ENCODE data around the gene DYRK4. TPM values are rescaled to one million over a fixed set of nuclear protein-coding genes. Genes with fewer than 3 reads are reported as not detected.
"Not testable (repeated sequence)": the region's sequence is repeated elsewhere in the genome, so short reads cannot be mapped to it uniquely, and the experiment has no call there.

DYRK4 gene, protein sequence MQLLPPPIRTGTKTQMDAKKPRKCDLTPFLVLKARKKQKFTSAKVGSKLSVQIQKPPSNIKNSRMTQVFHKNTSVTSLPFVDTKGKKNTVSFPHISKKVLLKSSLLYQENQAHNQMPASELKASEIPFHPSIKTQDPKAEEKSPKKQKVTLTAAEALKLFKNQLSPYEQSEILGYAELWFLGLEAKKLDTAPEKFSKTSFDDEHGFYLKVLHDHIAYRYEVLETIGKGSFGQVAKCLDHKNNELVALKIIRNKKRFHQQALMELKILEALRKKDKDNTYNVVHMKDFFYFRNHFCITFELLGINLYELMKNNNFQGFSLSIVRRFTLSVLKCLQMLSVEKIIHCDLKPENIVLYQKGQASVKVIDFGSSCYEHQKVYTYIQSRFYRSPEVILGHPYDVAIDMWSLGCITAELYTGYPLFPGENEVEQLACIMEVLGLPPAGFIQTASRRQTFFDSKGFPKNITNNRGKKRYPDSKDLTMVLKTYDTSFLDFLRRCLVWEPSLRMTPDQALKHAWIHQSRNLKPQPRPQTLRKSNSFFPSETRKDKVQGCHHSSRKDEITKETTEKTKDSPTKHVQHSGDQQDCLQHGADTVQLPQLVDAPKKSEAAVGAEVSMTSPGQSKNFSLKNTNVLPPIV
- total RNA-seq (10 to 100 TPM in 4 of 5 experiments, 1 to 10 TPM in 1; 9.8 to 25.1 (median 22.0) TPM), polyA plus RNA-seq (10 to 100 TPM; 37.4 to 50.9 TPM), total RNA-seq (5.7 reads per million, percentile 26 among the genes with 10 or more reads in this experiment)

DNA sequence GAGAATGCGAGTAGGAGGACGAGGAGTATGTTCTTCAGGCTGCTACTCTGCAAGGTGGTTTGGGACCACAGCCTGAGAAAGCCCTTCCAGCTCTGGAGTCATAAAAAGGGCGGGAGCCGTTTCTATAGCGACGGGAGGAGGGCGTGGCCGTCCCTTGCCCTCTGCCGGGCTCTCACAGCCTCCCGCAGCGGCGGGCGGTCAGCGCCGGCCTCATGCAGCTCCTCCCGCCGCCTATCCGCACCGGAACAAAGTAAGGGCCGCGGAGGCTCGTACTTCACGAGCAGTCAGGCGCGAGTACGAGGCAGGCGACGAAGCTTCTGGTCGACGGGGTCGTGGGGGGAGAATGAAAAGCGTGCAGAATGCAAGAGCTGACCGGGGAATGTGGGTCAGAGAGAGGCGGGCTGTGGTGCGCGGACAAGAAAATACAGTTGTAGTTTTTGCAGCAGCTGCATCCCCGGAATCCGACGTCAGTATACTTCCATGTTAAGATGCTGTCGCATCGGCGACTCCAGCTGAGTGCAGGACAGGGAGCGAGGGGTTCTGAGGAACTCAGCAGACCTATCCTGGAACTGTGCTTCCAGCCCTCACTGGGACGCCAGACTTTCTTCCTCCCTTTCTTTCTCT is at the start of gene DYRK4:
DYRK4 (plus strand) TSS at position 175 of the 624 bp plus-strand sequence; CDS start at position 213, 38 bp downstream.
- Histone ChIP-seq H3K4me1 (ENCODE audit: control insufficient read depth in 2 of 2, insufficient read depth in 2 of 2, low read length in 2 of 2) (no peaks in the 10 kb centered on the region), H3K36me3 (ENCODE audit: control insufficient read depth in 2 of 3, insufficient read depth in 3 of 3, low read length in 3 of 3) (no peaks in the 10 kb centered on the region), H3K4me3 (ENCODE audit: low read length) (no peak within 1 kb of the TSS), H3K27me3 (ENCODE audit: control insufficient read depth in 2 of 2, insufficient read depth in 2 of 2, low read length in 2 of 2) (no peaks in the 10 kb centered on the region), H3K27ac (ENCODE audit: low read depth, low read length) (no peak within 1 kb of the TSS), H3K9me3 (ENCODE audit: control insufficient read depth in 2 of 3, low read length in 3 of 3) (no peaks in the 10 kb centered on the region)
- ChIA-PET CTCF (interaction anchor here (0.5 kb wide), 1 partner anchor 149 kb away, joined by 3 read pairs; no protein-coding TSS in a partner anchor), POLR2A (no interaction called here)
- peaks cover 0 to 38% (median 26%) of the 10 kb centered on the region in 5 donors for H3K27me3 Mint-ChIP-seq
- peak within 1 kb of the TSS in 8 of 10 donors; percentile 20 to 61 (median 54) for H3K4me3 Mint-ChIP-seq
- peaks cover 0 to 25% (median 19%) of the 10 kb centered on the region in 7 donors for H3K4me1 Mint-ChIP-seq
- intact Hi-C loops (cut with micrococcal nuclease) = no loop called here
- ATAC-seq (peak; percentile 60), DNase-seq (no peak)
- H3K9me3 Mint-ChIP-seq = peaks cover 0 to 4% (median 0%) of the 10 kb centered on the region in 11 donors
- H3K27ac Mint-ChIP-seq = no peak within 1 kb of the TSS
- H3K36me3 Mint-ChIP-seq = peaks cover 0 to 10% (median 0%) of the 10 kb centered on the region in 5 donors

DNA sequence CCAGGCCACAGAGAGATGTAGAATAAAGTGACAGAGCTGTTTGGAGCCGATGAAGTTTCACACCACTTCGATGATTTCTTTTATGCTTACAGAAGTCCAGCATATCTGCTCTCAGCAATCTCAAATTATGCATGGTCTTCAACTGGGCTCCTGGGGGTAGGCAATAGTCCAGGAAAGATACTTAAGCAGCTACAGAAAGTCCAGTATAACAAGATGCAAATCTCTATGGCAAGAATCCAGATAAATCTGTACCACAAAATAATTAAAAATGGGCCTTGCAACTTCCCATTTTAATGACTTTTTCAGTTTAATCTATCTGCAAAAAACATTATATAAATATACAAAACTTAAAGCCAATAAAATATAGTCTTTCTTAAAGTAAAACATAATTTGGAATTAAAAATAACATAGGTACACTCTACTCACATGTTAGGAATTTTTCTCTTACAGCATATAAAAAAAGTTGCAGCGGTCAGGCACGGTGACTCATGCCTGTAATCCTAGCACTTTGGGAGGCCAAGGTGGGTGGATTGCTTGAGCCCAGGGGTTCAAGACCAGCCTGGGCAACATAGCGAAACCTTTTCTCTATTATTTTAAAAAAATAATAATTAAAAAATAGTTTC is 43.8 kb upstream of the DYRK4 start:
- H3K27me3 ChIP-seq (ENCODE audit: control insufficient read depth in 2 of 2, insufficient read depth in 2 of 2, low read length in 2 of 2) = no peaks in the 10 kb centered on the region
- H3K36me3 Mint-ChIP-seq = peaks cover 10 to 46% (median 29%) of the 10 kb centered on the region in 5 donors
- H3K9me3 Mint-ChIP-seq = peaks cover 0 to 1% (median 0%) of the 10 kb centered on the region in 11 donors
- CTCF ChIA-PET = interaction anchor here (0.5 to 0.8 kb wide), 2 partner anchors 9 to 104 kb away, joined by 3 read pairs; no protein-coding TSS in a partner anchor
- POLR2A ChIA-PET = no interaction called here
- ATAC-seq (no peak), DNase-seq (no peak)
- no peak overlapping the region for H3K27ac ChIP-seq (ENCODE audit: low read depth, low read length)
- peak overlapping the region in 3 of 9 donors; percentile 41 to 52 (median 45) for H3K27ac Mint-ChIP-seq
- peaks cover 0 to 1% (median 0%) of the 10 kb centered on the region in 7 donors for H3K4me1 Mint-ChIP-seq
- no peak overlapping the region for H3K4me3 ChIP-seq (ENCODE audit: low read length)
- H3K4me3 Mint-ChIP-seq = no peak overlapping the region
- H3K36me3 ChIP-seq (ENCODE audit: control insufficient read depth in 2 of 3, insufficient read depth in 3 of 3, low read length in 3 of 3) = peaks cover 0 to 17% (median 4%) of the 10 kb centered on the region in 3 experiments
- H3K9me3 ChIP-seq (ENCODE audit: control insufficient read depth in 2 of 3, low read length in 3 of 3) = no peaks in the 10 kb centered on the region
- H3K27me3 Mint-ChIP-seq = no peaks in the 10 kb centered on the region
- no peaks in the 10 kb centered on the region for H3K4me1 ChIP-seq (ENCODE audit: control insufficient read depth in 2 of 2, insufficient read depth in 2 of 2, low read length in 2 of 2)
- intact Hi-C loops (cut with micrococcal nuclease) = no loop called here

DNA sequence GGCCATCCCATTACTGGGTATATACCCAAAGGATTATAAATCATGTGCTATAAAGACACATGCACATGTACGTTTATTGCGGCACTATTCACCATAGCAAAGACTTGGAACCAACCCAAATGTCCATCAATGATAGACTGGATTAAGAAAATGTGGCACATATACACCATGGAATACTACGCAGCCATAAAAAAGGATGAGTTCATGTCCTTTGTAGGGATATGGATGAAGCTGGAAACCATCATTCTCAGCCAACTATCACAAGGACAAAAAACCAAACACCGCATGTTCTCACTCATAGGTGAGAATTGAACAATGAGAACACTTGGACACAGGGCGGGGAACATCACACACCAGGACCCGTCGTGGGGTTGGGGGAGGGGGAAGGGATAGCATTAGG is 38.6 kb upstream of the DYRK4 start:
- POLR2A ChIA-PET; H3K27ac ChIP-seq (ENCODE audit: low read depth, low read length); H3K27me3 Mint-ChIP-seq; DNase-seq; H3K4me3 ChIP-seq (ENCODE audit: low read length); H3K4me1 ChIP-seq (ENCODE audit: control insufficient read depth in 2 of 2, insufficient read depth in 2 of 2, low read length in 2 of 2); CTCF ChIA-PET; H3K9me3 ChIP-seq (ENCODE audit: control insufficient read depth in 2 of 3, low read length in 3 of 3); ATAC-seq; H3K9me3 Mint-ChIP-seq; H3K4me1 Mint-ChIP-seq; H3K27me3 ChIP-seq (ENCODE audit: control insufficient read depth in 2 of 2, insufficient read depth in 2 of 2, low read length in 2 of 2); H3K4me3 Mint-ChIP-seq: not testable (repeated sequence)
- intact Hi-C loops (cut with micrococcal nuclease) = loop anchor here in 1 of 2 donors (10.0 kb wide), 1 partner anchor 529 kb away; no protein-coding TSS in a partner anchor
- H3K36me3 ChIP-seq (ENCODE audit: control insufficient read depth in 2 of 3, insufficient read depth in 3 of 3, low read length in 3 of 3) = peaks cover 0 to 23% (median 4%) of the 10 kb centered on the region in 3 experiments
- Mint-ChIP-seq H3K27ac (peak overlapping the region in 1 of 9 donors; percentile 0), H3K36me3 (peaks cover 3 to 37% (median 24%) of the 10 kb centered on the region in 5 donors)

DNA sequence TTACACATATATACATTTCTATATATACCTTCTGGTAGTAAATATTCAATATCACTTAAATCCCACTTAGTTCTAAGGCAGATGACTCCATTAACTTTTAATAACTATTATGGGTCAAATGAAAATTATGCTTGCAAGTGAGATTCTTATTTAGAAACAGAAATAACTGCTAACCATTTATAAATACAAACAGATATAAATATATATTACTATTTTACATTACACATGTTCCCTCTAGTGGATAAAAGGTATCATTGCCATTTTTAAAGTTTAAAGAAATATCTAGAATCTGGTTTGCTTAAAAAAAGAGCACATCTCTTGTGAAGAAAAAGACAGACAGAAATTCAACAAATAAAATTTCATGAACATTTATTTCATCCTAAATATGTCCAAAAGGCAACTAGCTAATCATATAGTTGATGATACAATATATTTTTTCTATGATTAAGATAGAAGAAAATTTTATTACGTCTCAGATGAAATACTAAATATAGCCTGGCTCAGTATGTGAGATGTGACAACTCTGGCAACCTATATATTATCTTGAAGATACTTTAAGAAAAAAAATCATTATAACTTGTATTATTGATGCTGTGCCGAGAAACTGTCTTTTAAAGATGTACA is 35.0 kb upstream of the DYRK4 start:
- Mint-ChIP-seq H3K27me3 (no peaks in the 10 kb centered on the region), H3K27ac (peak overlapping the region in 2 of 9 donors; percentile 45 to 65), H3K9me3 (no peaks in the 10 kb centered on the region), H3K4me3 (no peak overlapping the region), H3K36me3 (peaks cover 3 to 27% (median 15%) of the 10 kb centered on the region in 5 donors), H3K4me1 (peaks cover 0 to 8% (median 0%) of the 10 kb centered on the region in 7 donors)
- Histone ChIP-seq H3K27ac (ENCODE audit: low read depth, low read length) (no peak overlapping the region), H3K36me3 (ENCODE audit: control insufficient read depth in 2 of 3, insufficient read depth in 3 of 3, low read length in 3 of 3) (peaks cover under 1 to 11% (median 7%) of the 10 kb centered on the region in 3 experiments), H3K4me1 (ENCODE audit: control insufficient read depth in 2 of 2, insufficient read depth in 2 of 2, low read length in 2 of 2) (peaks cover 0 to 8% of the 10 kb centered on the region in 2 donors), H3K9me3 (ENCODE audit: control insufficient read depth in 2 of 3, low read length in 3 of 3) (no peaks in the 10 kb centered on the region), H3K4me3 (ENCODE audit: low read length) (no peak overlapping the region), H3K27me3 (ENCODE audit: control insufficient read depth in 2 of 2, insufficient read depth in 2 of 2, low read length in 2 of 2) (no peaks in the 10 kb centered on the region)
- ChIA-PET CTCF (interaction anchor here (0.6 to 3.9 kb wide), 8 partner anchors 9 to 529 kb away, joined by 3 to 58 read pairs (median 3); no protein-coding TSS in a partner anchor), POLR2A (no interaction called here)
- DNase-seq (peak in 5 of 9 donors; percentile 6 to 42 (median 27)), ATAC-seq (peak; percentile 57)
- intact Hi-C loops (cut with micrococcal nuclease) = loop anchor here (1.0 to 10.0 kb wide), 6 partner anchors 20 to 532 kb away; no protein-coding TSS in a partner anchor

DNA sequence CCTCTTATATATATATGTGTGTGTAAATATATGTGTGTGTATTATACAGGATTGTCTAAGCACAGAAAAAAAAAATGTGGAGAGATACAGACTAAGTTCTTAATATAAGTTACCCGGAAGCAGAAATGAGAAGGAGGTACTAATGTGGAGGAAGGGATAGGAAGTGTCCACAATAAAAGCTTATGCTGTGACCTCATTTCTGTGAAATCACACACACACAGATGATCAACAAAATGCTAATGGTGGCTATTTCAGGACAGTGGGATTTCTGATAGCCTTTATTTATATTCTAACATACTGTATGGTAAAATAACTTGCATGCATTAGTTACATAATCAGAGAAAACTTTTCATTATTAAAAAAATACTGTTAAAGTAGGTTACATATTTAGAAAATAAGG is 31.8 kb upstream of the DYRK4 start:
- CTCF ChIA-PET = interaction anchor here (0.6 to 1.2 kb wide), 2 partner anchors 11 to 28 kb away, joined by 5 read pairs; no protein-coding TSS in a partner anchor
- peaks cover 4 to 16% (median 12%) of the 10 kb centered on the region in 3 experiments for H3K36me3 ChIP-seq (ENCODE audit: control insufficient read depth in 2 of 3, insufficient read depth in 3 of 3, low read length in 3 of 3)
- POLR2A ChIA-PET = interaction anchor here (0.7 kb wide), 1 partner anchor 499 kb away, joined by 4 read pairs; no protein-coding TSS in a partner anchor
- H3K27ac ChIP-seq (ENCODE audit: low read depth, low read length) = no peak overlapping the region
- H3K4me1 ChIP-seq (ENCODE audit: control insufficient read depth in 2 of 2, insufficient read depth in 2 of 2, low read length in 2 of 2) = peaks cover 0 to 8% of the 10 kb centered on the region in 2 donors
- Mint-ChIP-seq H3K9me3 (no peaks in the 10 kb centered on the region), H3K4me1 (peaks cover 0 to 8% (median 0%) of the 10 kb centered on the region in 7 donors), H3K27ac (peak overlapping the region in 4 of 9 donors; percentile 5 to 84 (median 36)), H3K27me3 (no peaks in the 10 kb centered on the region), H3K36me3 (peaks cover 0 to 8% (median 3%) of the 10 kb centered on the region in 5 donors), H3K4me3 (peak overlapping the region in 2 of 10 donors; percentile 2 to 3)
- ATAC-seq (no peak), DNase-seq (no peak)
- no peak overlapping the region for H3K4me3 ChIP-seq (ENCODE audit: low read length)
- no peaks in the 10 kb centered on the region for H3K27me3 ChIP-seq (ENCODE audit: control insufficient read depth in 2 of 2, insufficient read depth in 2 of 2, low read length in 2 of 2)
- intact Hi-C loops (cut with micrococcal nuclease) = loop anchor here in 1 of 2 donors (10.0 kb wide), 2 partner anchors 385 to 1735 kb away; partner anchors contain the start of gene FKBP4
- H3K9me3 ChIP-seq (ENCODE audit: control insufficient read depth in 2 of 3, low read length in 3 of 3) = no peaks in the 10 kb centered on the region
